ENCODE measurements around the gene ORAI1.
"Not testable (repeated sequence)": the region's sequence is repeated elsewhere in the genome, so short reads cannot be mapped to it uniquely, and the experiment has no call there.

ORAI1 gene

GRCh38 chr12:121603581-121603980, 22.7 kb upstream of the ORAI1 start:
- no peak for DNase-seq (ENCODE audit: low spot score)

GRCh38 chr12:121608301-121608700, 18.0 kb upstream of the ORAI1 start:
- no peak for DNase-seq (ENCODE audit: low spot score)

- DNase-seq (ENCODE audit: low spot score): no peak
Measured at GRCh38 chr12:121610239-121611149, 15.8 kb upstream of the ORAI1 start.

GRCh38 chr12:121611306-121611705, 15.0 kb upstream of the ORAI1 start:
- peak; percentile 66 for DNase-seq (ENCODE audit: low spot score)

- no peak for DNase-seq (ENCODE audit: low spot score)
Measured at GRCh38 chr12:121613462-121613861, 12.9 kb upstream of the ORAI1 start.

- DNase-seq (ENCODE audit: low spot score): no peak
Measured at GRCh38 chr12:121614872-121615467, 11.4 kb upstream of the ORAI1 start.

GRCh38 chr12:121618659-121619233, 7.6 kb upstream of the ORAI1 start:
- DNase-seq (ENCODE audit: low spot score): no peak

- DNase-seq (ENCODE audit: low spot score): no peak
Measured at GRCh38 chr12:121620333-121620891, 5.9 kb upstream of the ORAI1 start.

- DNase-seq (ENCODE audit: low spot score): no peak
Measured at GRCh38 chr12:121626853-121627640, 717 bp downstream of the ORAI1 start.

GRCh38 chr12:121628037-121628436, 1.7 kb downstream of the ORAI1 start:
- no peak for DNase-seq (ENCODE audit: low spot score)

- no peak for DNase-seq (ENCODE audit: low spot score)
Measured at GRCh38 chr12:121628536-121628935, 2.2 kb downstream of the ORAI1 start.

GRCh38 chr12:121630791-121631355, 4.5 kb downstream of the ORAI1 start:
- no peak for DNase-seq (ENCODE audit: low spot score)

- DNase-seq (ENCODE audit: low spot score): no peak
Measured at GRCh38 chr12:121632069-121632970, 6.0 kb downstream of the ORAI1 start.

- DNase-seq (ENCODE audit: low spot score): not testable (repeated sequence)
Measured at GRCh38 chr12:121633833-121634196, 7.5 kb downstream of the ORAI1 start.

GRCh38 chr12:121634836-121635235, 8.5 kb downstream of the ORAI1 start:
- no peak for DNase-seq (ENCODE audit: low spot score)

- no peak for DNase-seq (ENCODE audit: low spot score)
Measured at GRCh38 chr12:121637231-121637914, 11.0 kb downstream of the ORAI1 start.

- DNase-seq (ENCODE audit: low spot score): no peak
Measured at GRCh38 chr12:121638298-121639202, 12.2 kb downstream of the ORAI1 start.

GRCh38 chr12:121641343-121641630, 15.0 kb downstream of the ORAI1 start:
- DNase-seq (ENCODE audit: low spot score): no peak

- no peak for DNase-seq (ENCODE audit: low spot score)
Measured at GRCh38 chr12:121648458-121649028, 22.2 kb downstream of the ORAI1 start.
